Measurements from ENCODE around the gene TRMT5.
A peak's percentile ranks its signal among the peaks of the same experiment; 100 is the strongest.

The TRMT5 gene

GRCh38 chr14:60980811-60981632, at the start of gene TRMT5, which contains the start of gene SLC38A6:
TRMT5 (minus strand) TSS chr14:60981079; CDS start chr14:60980973, 106 bp downstream.
SLC38A6 (plus strand) TSS chr14:60981245; CDS start chr14:60981278, 33 bp downstream.
- peak; percentile 89 for DNase-seq

- no peak for DNase-seq
These were observed 45.6 kb upstream of the TRMT5 start for GRCh38 chr14:61026526-61026925.

- peak; percentile 92 for DNase-seq
These were observed 44.7 kb upstream of the TRMT5 start for GRCh38 chr14:61025251-61026223.

- no peak for DNase-seq
These were observed 38.7 kb upstream of the TRMT5 start for GRCh38 chr14:61019537-61019936.

- DNase-seq, result no peak
These were observed 22.7 kb upstream of the TRMT5 start for GRCh38 chr14:61003571-61003970.

GRCh38 chr14:60999536-60999935, 18.7 kb upstream of the TRMT5 start:
- DNase-seq, result no peak

- DNase-seq, result no peak
These were observed 17.7 kb upstream of the TRMT5 start for GRCh38 chr14:60998617-60999016.

- no peak for DNase-seq
These were observed 8.7 kb upstream of the TRMT5 start for GRCh38 chr14:60989599-60989998.

- DNase-seq, result no peak
These were observed 5.6 kb upstream of the TRMT5 start for GRCh38 chr14:60986500-60986899.

- DNase-seq, result no peak
These were observed 3.3 kb upstream of the TRMT5 start for GRCh38 chr14:60984196-60984595.

GRCh38 chr14:60981633-60982455, 965 bp upstream of the TRMT5 start:
- DNase-seq, result peak; percentile 14

- DNase-seq, result no peak
These were observed 3.0 kb downstream of the TRMT5 start for GRCh38 chr14:60977847-60978246.

- DNase-seq, result no peak
These were observed 5.3 kb downstream of the TRMT5 start for GRCh38 chr14:60975551-60975950.

- DNase-seq, result no peak
These were observed 6.7 kb downstream of the TRMT5 start for GRCh38 chr14:60974090-60974651.

GRCh38 chr14:60973070-60973469, 7.8 kb downstream of the TRMT5 start:
- no peak for DNase-seq

GRCh38 chr14:60972295-60972694, 8.6 kb downstream of the TRMT5 start:
- no peak for DNase-seq

GRCh38 chr14:60971271-60971670, 9.6 kb downstream of the TRMT5 start:
- no peak for DNase-seq

GRCh38 chr14:60970146-60970545, 10.7 kb downstream of the TRMT5 start:
- no peak for DNase-seq

GRCh38 chr14:60968671-60969070, 12.2 kb downstream of the TRMT5 start:
- no peak for DNase-seq

GRCh38 chr14:60968099-60968498, 12.8 kb downstream of the TRMT5 start:
- no peak for DNase-seq

- DNase-seq, result no peak
These were observed 15.5 kb downstream of the TRMT5 start for GRCh38 chr14:60965402-60965801.

GRCh38 chr14:60964904-60965303, 16.0 kb downstream of the TRMT5 start:
- peak; percentile 34 for DNase-seq

Data from NCI-H510A treated with DMSO at 0.1 percent for 48 hours (cell line).